PC-9 (cell line): ENCODE measurements around the gene CARNS1. TPM values are rescaled to one million over a fixed set of nuclear protein-coding genes. Genes with fewer than 3 reads are reported as not detected.
A peak's percentile ranks its signal among the peaks of the same experiment; 100 is the strongest.

Experiments
- BruUV-seq: library from RNA; stranded (reverse); fragments of 400-500 nt; replicated peaks from 2 replicates; lab custom pipeline; 2021; lab: Mats Ljungman, UMichigan
- CTCF ChIA-PET: fragments of 300-600 bp; sonication (Branson Sonifier 250); formaldehyde crosslinking; loops from one replicate; lab custom pipeline; 2022; ENCODE audit warnings: antibody characterized with exemption; lab: Charles Lee
- POLR2A ChIA-PET: fragments of 300-600 bp; sonication (Branson Sonifier 250); formaldehyde crosslinking; loops from one replicate; lab custom pipeline; 2022; ENCODE audit warnings: antibody characterized with exemption; ENCODE audit not compliant: unreplicated experiment; lab: Charles Lee
- DNase-seq, 2 experiments: peaks; one replicate each; pipeline versions ENCODE4 v3.0.0 to v3.0.0-alpha.2; 2015 to 2022; ENCODE audit warnings: mixed read lengths in 1 of 2
- H2AFZ ChIP-seq: fragments of 200-600 bp; sonication (generic); 2 replicates; pipeline ENCODE4 v1.8.1; 2017; ENCODE audit warnings: antibody characterized with exemption
- H3F3A ChIP-seq: fragments of 200-600 bp; sonication (generic); 2 replicates; pipeline ENCODE4 v1.8.1; 2017; ENCODE audit warnings: antibody characterized with exemption, mild to moderate bottlenecking, low read depth; ENCODE audit not compliant: insufficient read depth
- H3K27ac ChIP-seq: fragments of 200-600 bp; sonication (generic); 2 replicates; pipeline ENCODE4 v1.6.1; 2016; ENCODE audit warnings: mixed run types
- H3K27me3 ChIP-seq: fragments of 200-600 bp; sonication (generic); 2 replicates; pipeline ENCODE4 v1.6.1; 2016; ENCODE audit warnings: low read depth, mixed run types; ENCODE audit not compliant: insufficient read depth
- H3K36me3 ChIP-seq: fragments of 200-600 bp; sonication (generic); 2 replicates; pipeline ENCODE4 v1.6.1; 2016; ENCODE audit warnings: low read depth, mixed run types
- H3K4me1 ChIP-seq: fragments of 200-600 bp; sonication (generic); replicated peaks from 2 replicates; pipeline ENCODE4 v1.6.1; 2016; ENCODE audit warnings: mixed run types; ENCODE audit not compliant: insufficient read depth
- H3K4me2 ChIP-seq: fragments of 200-600 bp; sonication (generic); 2 replicates; pipeline ENCODE4 v1.6.1; 2017; ENCODE audit warnings: mixed run types
- H3K4me3 ChIP-seq: fragments of 200-600 bp; sonication (generic); 2 replicates; pipeline ENCODE4 v1.6.1; 2016; ENCODE audit warnings: mixed run types
- H3K79me2 ChIP-seq: fragments of 200-600 bp; sonication (generic); 2 replicates; pipeline ENCODE4 v1.6.1; 2017; ENCODE audit warnings: low read depth, mixed run types
- H3K9me2 ChIP-seq: fragments of 200-600 bp; sonication (generic); 2 replicates; pipeline ENCODE4 v1.8.1; 2017; ENCODE audit warnings: mild to moderate bottlenecking; ENCODE audit not compliant: insufficient read depth
- H3K9me3 ChIP-seq: fragments of 200-600 bp; sonication (generic); 2 replicates; pipeline ENCODE4 v1.8.1; 2016; ENCODE audit warnings: low read depth; ENCODE audit not compliant: insufficient read depth
- H4K20me1 ChIP-seq: fragments of 200-600 bp; sonication (generic); 2 replicates; pipeline ENCODE4 v1.8.1; 2017; ENCODE audit not compliant: insufficient read depth
- CTCF ChIP-seq: fragments of 200-600 bp; sonication (generic); conservative IDR thresholded peaks from 2 replicates; pipeline ENCODE4 v1.6.1; 2017; ENCODE audit warnings: mixed run types, antibody characterized with exemption, mild to moderate bottlenecking, moderate library complexity
- EZH2 ChIP-seq: fragments of 200-600 bp; sonication (generic); IDR thresholded peaks from 2 replicates; pipeline ENCODE4 v1.8.0; 2017; ENCODE audit warnings: antibody characterized with exemption, low read depth
- intact Hi-C: fragments of 100-400 bp; cut with micrococcal nuclease; formaldehyde crosslinking; loops from one replicate; pipeline ENCODE4 v1.10.0; 2022; ENCODE audit not compliant: unreplicated experiment
- total RNA-seq: library from RNA; stranded (reverse); gene quantifications from 2 replicates; pipeline ENCODE4 v1.2.3, GENCODE V29; 2021

CARNS1 gene
- total RNA-seq, 1 experiment from 2014 or later = 0.15 TPM

DNA sequence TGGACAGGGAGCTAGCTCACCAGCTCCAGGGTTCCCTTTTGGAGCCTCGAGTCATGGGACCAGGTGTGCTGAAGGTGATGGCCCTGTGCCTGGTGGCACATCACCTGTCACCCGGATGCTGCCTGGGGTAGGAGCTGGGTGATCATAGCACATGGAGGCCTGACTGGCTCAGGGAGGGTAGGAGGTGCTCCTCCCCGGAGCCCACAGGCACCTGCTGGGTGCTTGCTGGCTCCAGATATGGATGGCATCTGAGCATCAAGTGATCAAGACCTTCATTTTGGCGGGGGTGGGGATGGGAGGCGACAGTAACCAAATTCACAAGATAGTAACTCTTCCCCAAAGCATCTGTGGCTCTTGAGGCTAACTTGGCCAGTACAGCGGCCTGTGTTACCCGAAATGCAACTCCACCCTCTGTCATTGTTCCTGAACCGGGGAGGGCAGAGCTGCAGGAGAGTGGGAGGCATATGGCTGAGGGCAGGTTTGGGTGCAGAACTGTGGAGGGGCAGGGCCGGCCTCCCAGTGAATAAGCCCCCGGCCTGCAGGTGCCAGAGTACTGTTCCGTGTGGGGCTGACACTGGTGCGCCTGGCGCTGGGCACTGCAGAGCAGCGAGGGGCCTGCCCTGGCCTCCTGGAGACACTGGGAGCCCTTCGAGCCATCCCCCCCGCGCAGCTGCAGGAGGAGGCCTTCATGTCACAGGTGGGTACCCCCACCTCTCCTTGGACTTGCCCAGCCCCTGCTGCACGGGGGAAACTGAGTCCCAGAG, 6.9 kb upstream of the CARNS1 start:
- Histone ChIP-seq H3K9me2 (no peaks in the 10 kb centered on the region), H3K9me3 (no peaks in the 10 kb centered on the region), H3K4me2 (no peak overlapping the region), H4K20me1 (no peaks in the 10 kb centered on the region), H3K79me2 (no peaks in the 10 kb centered on the region), H3K4me3 (no peak overlapping the region), H3K27ac (no peak overlapping the region), H3F3A (peaks cover 15% of the 10 kb centered on the region; the same call in 1 of the 2 replicates), H3K4me1 (no peaks in the 10 kb centered on the region), H3K27me3 (no peaks in the 10 kb centered on the region), H2AFZ (no peak overlapping the region), H3K36me3 (no peaks in the 10 kb centered on the region)
- no TSS peak for BruUV-seq
- ChIA-PET CTCF (no interaction called here), POLR2A (no interaction called here)
- no peak for TF ChIP-seq EZH2
- TF ChIP-seq CTCF = no peak
- intact Hi-C loops = no loop called here
- no peak for DNase-seq

DNA sequence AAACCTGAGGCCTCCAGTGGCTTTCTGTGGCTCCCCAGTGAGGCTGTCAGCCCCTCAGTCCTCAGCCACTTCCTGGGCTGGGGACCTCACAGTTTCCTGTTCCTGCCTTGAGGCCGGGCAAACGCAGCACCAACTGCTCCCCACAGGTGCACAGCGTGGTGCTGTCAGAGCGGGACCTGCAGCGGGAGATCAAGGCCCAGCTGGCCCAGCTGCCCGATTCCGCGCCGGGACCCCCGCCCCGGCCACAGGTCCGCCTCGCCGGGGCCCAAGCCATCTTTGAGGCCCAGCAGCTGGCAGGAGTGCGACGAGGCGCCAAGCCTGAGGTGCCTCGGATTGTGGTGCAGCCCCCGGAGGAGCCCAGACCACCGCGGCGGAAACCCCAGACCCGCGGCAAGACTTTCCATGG, 6.2 kb upstream of the CARNS1 start:
- BruUV-seq = no TSS peak
- ChIA-PET CTCF (no interaction called here), POLR2A (no interaction called here)
- Histone ChIP-seq H3K36me3 (no peaks in the 10 kb centered on the region), H3K4me1 (no peaks in the 10 kb centered on the region), H3F3A (peaks cover 15% of the 10 kb centered on the region; the same call in 1 of the 2 replicates), H2AFZ (no peak overlapping the region), H3K4me2 (no peak overlapping the region), H3K9me2 (no peaks in the 10 kb centered on the region), H3K27ac (no peak overlapping the region), H3K79me2 (no peaks in the 10 kb centered on the region), H4K20me1 (no peaks in the 10 kb centered on the region), H3K27me3 (no peaks in the 10 kb centered on the region), H3K4me3 (no peak overlapping the region), H3K9me3 (no peaks in the 10 kb centered on the region)
- no peak for DNase-seq
- intact Hi-C loops = no loop called here
- TF ChIP-seq EZH2 (no peak), CTCF (no peak)

DNA sequence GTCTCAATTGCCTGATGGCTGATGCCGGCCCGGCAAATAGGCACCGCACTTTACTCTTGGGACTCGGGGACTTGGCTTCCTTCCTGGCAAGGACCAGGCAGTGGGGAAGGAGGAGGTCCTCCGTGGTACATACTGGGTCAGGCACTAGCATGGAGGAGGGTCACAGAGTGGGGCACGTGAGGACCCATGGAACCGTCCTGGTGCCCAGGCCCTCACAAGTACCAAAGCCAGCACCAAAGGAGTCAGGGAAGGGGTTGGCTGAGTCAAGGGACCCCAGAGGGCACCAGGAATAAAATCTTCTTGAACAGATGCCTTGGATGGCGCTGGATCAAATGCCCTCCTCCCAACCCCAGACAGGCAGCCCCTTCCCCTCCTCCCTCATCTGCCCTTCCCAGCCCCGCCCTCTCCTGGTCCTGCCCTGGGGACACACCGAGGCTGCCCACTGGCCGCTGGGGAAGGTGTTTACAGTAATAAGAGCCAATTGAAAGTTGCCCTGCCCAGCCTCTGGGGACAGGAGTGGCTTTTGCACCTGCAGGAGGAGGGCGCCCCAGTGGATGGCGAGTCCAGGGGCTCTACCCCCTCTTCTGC, 5.6 kb upstream of the CARNS1 start:
- ChIA-PET POLR2A (no interaction called here), CTCF (no interaction called here)
- TF ChIP-seq EZH2 (no peak), CTCF (no peak)
- Histone ChIP-seq H3K36me3 (no peaks in the 10 kb centered on the region), H3K9me2 (no peaks in the 10 kb centered on the region), H2AFZ (no peak overlapping the region), H4K20me1 (no peaks in the 10 kb centered on the region), H3K79me2 (no peaks in the 10 kb centered on the region), H3K4me2 (no peak overlapping the region), H3K4me1 (no peaks in the 10 kb centered on the region), H3K9me3 (no peaks in the 10 kb centered on the region), H3K27ac (no peak overlapping the region), H3F3A (peaks cover 15% of the 10 kb centered on the region; the same call in 1 of the 2 replicates), H3K4me3 (no peak overlapping the region), H3K27me3 (no peaks in the 10 kb centered on the region)
- intact Hi-C loops = no loop called here
- peak in 1 of 2 experiments; percentile 58 for DNase-seq
- no TSS peak for BruUV-seq
